ENCODE data around the gene PPP1R14C. TPM values are rescaled to one million over a fixed set of nuclear protein-coding genes. Genes with fewer than 3 reads are reported as not detected.

PPP1R14C gene
- total RNA-seq, 1 experiment from 2014 or later: 2.5 TPM

GRCh38 chr6:150124235-150124634, 18.6 kb upstream of the PPP1R14C start:
- Mint-ChIP-seq H3K27me3 (ENCODE audit: insufficient read depth, unreplicated experiment) (no peaks in the 10 kb centered on the region), H3K9me3 (ENCODE audit: unreplicated experiment) (no peaks in the 10 kb centered on the region), H3K36me3 (ENCODE audit: insufficient read depth, unreplicated experiment) (no peaks in the 10 kb centered on the region), H3K4me3 (ENCODE audit: unreplicated experiment) (no peak overlapping the region), H3K27ac (ENCODE audit: unreplicated experiment) (no peak overlapping the region), H3K4me1 (ENCODE audit: low read depth, unreplicated experiment) (no peaks in the 10 kb centered on the region)
- no peak for DNase-seq
- intact Hi-C loops (cut with micrococcal nuclease; ENCODE audit: unreplicated experiment): no loop called here
- Histone ChIP-seq H3K9me3 (no peaks in the 10 kb centered on the region), H3K27me3 (replicated peaks; ENCODE audit: control insufficient read depth, insufficient read depth, low read length) (no peaks in the 10 kb centered on the region), H3K36me3 (ENCODE audit: control insufficient read depth, insufficient read depth, low read length) (no peaks in the 10 kb centered on the region), H3K4me3 (ENCODE audit: low read depth, low read length) (no peak overlapping the region), H3K4me1 (peaks cover 4% of the 10 kb centered on the region; the same call in 1 of the 2 replicates)
- POLR2A ChIA-PET: no interaction called here
- no TSS peak for BruUV-seq (replicated peaks)
- CTCF ChIA-PET: no interaction called here
- no peak for TF ChIP-seq CTCF (IDR thresholded peaks at IDR 0.05; ENCODE audit: insufficient read depth in 1 of 2, low read depth in 1 of 2, low read length in 1 of 2, severe bottlenecking in 1 of 2, unreplicated experiment in 1 of 2)

- BruUV-seq (replicated peaks): no TSS peak
- H3K36me3 Mint-ChIP-seq (ENCODE audit: insufficient read depth, unreplicated experiment): no peaks in the 10 kb centered on the region
- no peak for DNase-seq
- ChIA-PET POLR2A (no interaction called here), CTCF (no interaction called here)
- TF ChIP-seq CTCF (IDR thresholded peaks at IDR 0.05; ENCODE audit: insufficient read depth in 1 of 2, low read depth in 1 of 2, low read length in 1 of 2, severe bottlenecking in 1 of 2, unreplicated experiment in 1 of 2): no peak
- Histone ChIP-seq H3K4me1 (no peaks in the 10 kb centered on the region), H3K36me3 (ENCODE audit: control insufficient read depth, insufficient read depth, low read length) (no peaks in the 10 kb centered on the region), H3K4me3 (ENCODE audit: low read depth, low read length) (no peak overlapping the region), H3K27me3 (replicated peaks; ENCODE audit: control insufficient read depth, insufficient read depth, low read length) (no peaks in the 10 kb centered on the region), H3K9me3 (no peaks in the 10 kb centered on the region)
- H3K27me3 Mint-ChIP-seq (ENCODE audit: insufficient read depth, unreplicated experiment): no peaks in the 10 kb centered on the region
- no peaks in the 10 kb centered on the region for H3K4me1 Mint-ChIP-seq (ENCODE audit: low read depth, unreplicated experiment)
- H3K9me3 Mint-ChIP-seq (ENCODE audit: unreplicated experiment): no peaks in the 10 kb centered on the region
- no peak overlapping the region for H3K27ac Mint-ChIP-seq (ENCODE audit: unreplicated experiment)
- no peak overlapping the region for H3K4me3 Mint-ChIP-seq (ENCODE audit: unreplicated experiment)
- intact Hi-C loops (cut with micrococcal nuclease; ENCODE audit: unreplicated experiment): no loop called here
Observed at GRCh38 chr6:150126641-150127291, 16.1 kb upstream of the PPP1R14C start.

GRCh38 chr6:150128425-150128824, 14.4 kb upstream of the PPP1R14C start:
- Histone ChIP-seq H3K4me3 (ENCODE audit: low read depth, low read length) (no peak overlapping the region), H3K4me1 (no peaks in the 10 kb centered on the region), H3K9me3 (no peaks in the 10 kb centered on the region), H3K36me3 (ENCODE audit: control insufficient read depth, insufficient read depth, low read length) (no peaks in the 10 kb centered on the region), H3K27me3 (replicated peaks; ENCODE audit: control insufficient read depth, insufficient read depth, low read length) (no peaks in the 10 kb centered on the region)
- Mint-ChIP-seq H3K4me3 (ENCODE audit: unreplicated experiment) (no peak overlapping the region), H3K9me3 (ENCODE audit: unreplicated experiment) (no peaks in the 10 kb centered on the region), H3K36me3 (ENCODE audit: insufficient read depth, unreplicated experiment) (no peaks in the 10 kb centered on the region), H3K27ac (ENCODE audit: unreplicated experiment) (no peak overlapping the region), H3K4me1 (ENCODE audit: low read depth, unreplicated experiment) (no peaks in the 10 kb centered on the region), H3K27me3 (ENCODE audit: insufficient read depth, unreplicated experiment) (no peaks in the 10 kb centered on the region)
- POLR2A ChIA-PET: no interaction called here
- intact Hi-C loops (cut with micrococcal nuclease; ENCODE audit: unreplicated experiment): no loop called here
- DNase-seq: no peak
- no TSS peak for BruUV-seq (replicated peaks)
- no peak for TF ChIP-seq CTCF (IDR thresholded peaks at IDR 0.05; ENCODE audit: insufficient read depth in 1 of 2, low read depth in 1 of 2, low read length in 1 of 2, severe bottlenecking in 1 of 2, unreplicated experiment in 1 of 2)
- CTCF ChIA-PET: no interaction called here

Data from Caco-2 (cell line).